ENCODE results near the gene SDE2. TPM values are rescaled to one million over a fixed set of nuclear protein-coding genes. Genes with fewer than 3 reads are reported as not detected.
A peak's percentile ranks its signal among the peaks of the same experiment; 100 is the strongest.
"Not testable (repeated sequence)": the region's sequence is repeated elsewhere in the genome, so short reads cannot be mapped to it uniquely, and the experiment has no call there.

The SDE2 gene
- total RNA-seq, 1 donor from 2014 or later, result 8.0 TPM

GRCh38 chr1:225979421-225979820 lies 19.7 kb downstream of the SDE2 start:
- no peak for DNase-seq (ENCODE audit: low spot score)
- ATAC-seq, result no peak

GRCh38 chr1:225977937-225978748 lies 21.0 kb downstream of the SDE2 start:
- ATAC-seq (no peak), DNase-seq (ENCODE audit: low spot score) (no peak)

- not testable (repeated sequence) for DNase-seq (ENCODE audit: low spot score); ATAC-seq
Measured at GRCh38 chr1:225975146-225975545, 24.0 kb downstream of the SDE2 start.

GRCh38 chr1:225974454-225974853 lies 24.7 kb downstream of the SDE2 start:
- DNase-seq (ENCODE audit: low spot score), result no peak
- no peak for ATAC-seq

GRCh38 chr1:225973158-225973557 lies 26.0 kb downstream of the SDE2 start:
- DNase-seq (ENCODE audit: low spot score), result no peak
- ATAC-seq, result no peak

GRCh38 chr1:225972344-225973152 lies 26.6 kb downstream of the SDE2 start:
- no peak for DNase-seq (ENCODE audit: low spot score)
- ATAC-seq, result no peak

- DNase-seq (ENCODE audit: low spot score); ATAC-seq: not testable (repeated sequence)
Measured at GRCh38 chr1:225970592-225971157, 28.5 kb downstream of the SDE2 start.

GRCh38 chr1:225969751-225970150 lies 29.4 kb downstream of the SDE2 start:
- DNase-seq (ENCODE audit: low spot score); ATAC-seq: not testable (repeated sequence)

- DNase-seq (ENCODE audit: low spot score), result peak; percentile 67
- ATAC-seq, result peak; percentile 69
Measured at GRCh38 chr1:225965231-225965630, 33.9 kb downstream of the SDE2 start.

- ATAC-seq (no peak), DNase-seq (ENCODE audit: low spot score) (no peak)
Measured at GRCh38 chr1:225963735-225964530, 35.2 kb downstream of the SDE2 start.

GRCh38 chr1:225962440-225962975 lies 36.6 kb downstream of the SDE2 start:
- ATAC-seq, result peak; percentile 73
- no peak for DNase-seq (ENCODE audit: low spot score)

- DNase-seq (ENCODE audit: low spot score) (no peak), ATAC-seq (no peak)
Measured at GRCh38 chr1:225961659-225962439, 37.3 kb downstream of the SDE2 start.

GRCh38 chr1:225958041-225958440 lies 41.1 kb downstream of the SDE2 start:
- ATAC-seq (no peak), DNase-seq (ENCODE audit: low spot score) (no peak)

- DNase-seq (ENCODE audit: low spot score), result no peak
Measured at GRCh38 chr1:225954753-225955152, 44.4 kb downstream of the SDE2 start.

GRCh38 chr1:225953315-225953714 lies 45.8 kb downstream of the SDE2 start:
- ATAC-seq (no peak), DNase-seq (ENCODE audit: low spot score) (no peak)

More at GRCh38 chr1:225954753-225955152, 44.4 kb downstream of the SDE2 start:
- no peak for ATAC-seq

GRCh38 chr1:225950905-225951497 lies 48.1 kb downstream of the SDE2 start:
- DNase-seq (ENCODE audit: low spot score) (no peak), ATAC-seq (no peak)

GRCh38 chr1:225949041-225949440 lies 50.1 kb downstream of the SDE2 start:
- ATAC-seq (no peak), DNase-seq (ENCODE audit: low spot score) (no peak)

GRCh38 chr1:225946803-225947202 lies 52.3 kb downstream of the SDE2 start:
- ATAC-seq, result no peak
- no peak for DNase-seq (ENCODE audit: low spot score)

- ATAC-seq (no peak), DNase-seq (ENCODE audit: low spot score) (no peak)
Measured at GRCh38 chr1:225946082-225946620, 53.0 kb downstream of the SDE2 start.
